SKM-1 (cell line): ENCODE results near the gene PLCB3.

Experiments
- DNase-seq: peaks from one replicate; lab custom pipeline; 2025; ENCODE audit not compliant: unreplicated experiment; lab: John Stamatoyannopoulos, UW

PLCB3 gene

GRCh38 chr11:64265176-64266160 is 14.1 kb downstream of the PLCB3 start:
- DNase-seq = no peak

GRCh38 chr11:64266339-64266738 is 15.0 kb downstream of the PLCB3 start:
- no peak for DNase-seq

- no peak for DNase-seq
Observed at GRCh38 chr11:64267207-64267945, 16.0 kb downstream of the PLCB3 start.

GRCh38 chr11:64268025-64268892 is 16.9 kb downstream of the PLCB3 start:
- DNase-seq = no peak

GRCh38 chr11:64268893-64269539 is 17.7 kb downstream of the PLCB3 start:
- DNase-seq = no peak

GRCh38 chr11:64269540-64270220 is 18.4 kb downstream of the PLCB3 start:
- DNase-seq = peak; percentile 98

GRCh38 chr11:64275031-64275800 is 23.9 kb downstream of the PLCB3 start:
- DNase-seq = no peak

- DNase-seq = no peak
Observed at GRCh38 chr11:64275841-64276240, 24.5 kb downstream of the PLCB3 start.

GRCh38 chr11:64276653-64277431 is 25.5 kb downstream of the PLCB3 start:
- no peak for DNase-seq

GRCh38 chr11:64278576-64279190 is 27.4 kb downstream of the PLCB3 start:
- DNase-seq = no peak

- DNase-seq = no peak
Observed at GRCh38 chr11:64281957-64282770, 30.8 kb downstream of the PLCB3 start.

- DNase-seq = no peak
Observed at GRCh38 chr11:64283092-64283491, 31.8 kb downstream of the PLCB3 start.

- DNase-seq = peak; percentile 87
Observed at GRCh38 chr11:64284048-64284961, 33.0 kb downstream of the PLCB3 start, which contains the start of gene BAD. Gene BAD (minus strand): TSS chr11:64284665. CDS start chr11:64284368, 297 bp downstream.

GRCh38 chr11:64284962-64285884 is 33.9 kb downstream of the PLCB3 start, which contains the start of gene GPR137:
Gene GPR137 (plus strand): TSS chr11:64285848. CDS start chr11:64286525, 677 bp downstream.
- peak; percentile 42 for DNase-seq
